ENCODE results near the gene ZNF525. TPM values are rescaled to one million over a fixed set of nuclear protein-coding genes. Genes with fewer than 3 reads are reported as not detected.

Gene ZNF525
- total RNA-seq = 10 to 100 TPM in 3 of 4 donors, 1 to 10 TPM in 1; 9.2 to 14.5 (median 11.8) TPM

- peak within 1 kb of the TSS; percentile 59 to 81 (median 79) for H3K27ac ChIP-seq
- WGBS, 2 donors (ENCODE audit: low coverage in 1 of 2) = 0% methylated on average over 5 to 12 of the region's 45 CpGs
- H3K4me3 ChIP-seq = peak within 1 kb of the TSS; percentile 62 to 81
- no peaks in the 10 kb centered on the region for H3K36me3 ChIP-seq
- H3K27me3 ChIP-seq = no peaks in the 10 kb centered on the region
- peaks cover 0 to 15% (median 0%) of the 10 kb centered on the region in 3 donors for H3K4me1 ChIP-seq
- H3K9me3 ChIP-seq = no peaks in the 10 kb centered on the region
- no peak for TF ChIP-seq EP300 (IDR thresholded peaks at IDR 0.05)
- TF ChIP-seq POLR2A (IDR thresholded peaks at IDR 0.05) = peak in 1 of 2 donors; percentile 32
- TF ChIP-seq POLR2AphosphoS5 (IDR thresholded peaks at IDR 0.05) = peak; percentile 85
- TF ChIP-seq CTCF (IDR thresholded peaks at IDR 0.05) = peak in 2 of 4 experiments; percentile 23 to 30
- peak; percentile 99 for ATAC-seq
Observed at GRCh38 chr19:53365134-53365898, at the start of gene ZNF525. Gene ZNF525, plus strand, starts transcription at chr19:53365705. Its CDS starts 6,577 bp downstream, at chr19:53372282.

GRCh38 chr19:53328967-53329366 lies 36.5 kb upstream of the ZNF525 start:
- ATAC-seq = peak; percentile 39
- Histone ChIP-seq H3K4me3 (peak overlapping the region in 1 of 2 donors; percentile 21), H3K36me3 (no peaks in the 10 kb centered on the region), H3K9me3 (peaks cover 0 to 30% (median 0%) of the 10 kb centered on the region in 3 donors), H3K27me3 (peaks cover 45% of the 10 kb centered on the region), H3K27ac (no peak overlapping the region), H3K4me1 (peaks cover 0 to 6% (median 3%) of the 10 kb centered on the region in 3 donors)
- no peak for TF ChIP-seq POLR2A (IDR thresholded peaks at IDR 0.05)
- TF ChIP-seq CTCF (IDR thresholded peaks at IDR 0.05) = no peak
- TF ChIP-seq POLR2AphosphoS5 (IDR thresholded peaks at IDR 0.05) = no peak
- TF ChIP-seq EP300 (IDR thresholded peaks at IDR 0.05) = no peak
- WGBS, 2 donors (ENCODE audit: low coverage in 1 of 2) = 18 to 27% methylated on average over 9 to 20 of the region's 24 CpGs

GRCh38 chr19:53332484-53332883 lies 33.0 kb upstream of the ZNF525 start:
- H3K27me3 ChIP-seq = peaks cover 15% of the 10 kb centered on the region
- 77% methylated on average over 8 of the region's 14 CpGs for WGBS, 2 donors (ENCODE audit: low coverage in 1 of 2)
- TF ChIP-seq POLR2A (IDR thresholded peaks at IDR 0.05) (no peak), EP300 (IDR thresholded peaks at IDR 0.05) (no peak), CTCF (IDR thresholded peaks at IDR 0.05) (no peak), POLR2AphosphoS5 (IDR thresholded peaks at IDR 0.05) (no peak)
- peaks cover 0 to 2% of the 10 kb centered on the region in 2 donors for H3K36me3 ChIP-seq
- peak overlapping the region in 1 of 2 donors; percentile 68 for H3K4me3 ChIP-seq
- peak overlapping the region in 3 of 4 donors; percentile 5 to 85 (median 81) for H3K27ac ChIP-seq
- peaks cover 0 to 18% (median 3%) of the 10 kb centered on the region in 3 donors for H3K4me1 ChIP-seq
- peaks cover 0 to 15% (median 0%) of the 10 kb centered on the region in 3 donors for H3K9me3 ChIP-seq
- no peak for ATAC-seq

- Histone ChIP-seq H3K9me3 (peaks cover 0 to 9% (median 0%) of the 10 kb centered on the region in 3 donors), H3K27me3 (peaks cover 9% of the 10 kb centered on the region), H3K27ac (peak overlapping the region; percentile 26 to 85 (median 82)), H3K4me3 (peak overlapping the region; percentile 68), H3K4me1 (peaks cover 0 to 18% (median 3%) of the 10 kb centered on the region in 3 donors), H3K36me3 (peaks cover 0 to 8% of the 10 kb centered on the region in 2 donors)
- 0% methylated on average over 3 to 13 of the region's 14 CpGs for WGBS, 2 donors (ENCODE audit: low coverage in 1 of 2)
- ATAC-seq = peak; percentile 69
- TF ChIP-seq EP300 (IDR thresholded peaks at IDR 0.05) (no peak), POLR2AphosphoS5 (IDR thresholded peaks at IDR 0.05) (no peak), POLR2A (IDR thresholded peaks at IDR 0.05) (no peak), CTCF (IDR thresholded peaks at IDR 0.05) (no peak)
Observed at GRCh38 chr19:53333066-53333462, 32.4 kb upstream of the ZNF525 start.
